HG03039 (cell line): ENCODE measurements around the gene SLC27A5.
"Not testable (repeated sequence)": the region's sequence is repeated elsewhere in the genome, so short reads cannot be mapped to it uniquely, and the experiment has no call there.

Experiments used
- ATAC-seq: cut with Tn5 transposase; IDR thresholded peaks from one replicate; pipeline ENCODE4 v1.9.1; 2021; ENCODE audit warnings: mild to moderate bottlenecking, moderate library complexity; ENCODE audit not compliant: unreplicated experiment

The SLC27A5 gene

GRCh38 chr19:58529405-58529804 is 17.6 kb upstream of the SLC27A5 start:
- ATAC-seq = no peak

- ATAC-seq = no peak
Measured at GRCh38 chr19:58522709-58523108, 10.9 kb upstream of the SLC27A5 start.

GRCh38 chr19:58521651-58522050 is 9.9 kb upstream of the SLC27A5 start:
- ATAC-seq = no peak

GRCh38 chr19:58520257-58520599 is 8.4 kb upstream of the SLC27A5 start:
- no peak for ATAC-seq

- peak; percentile 66 for ATAC-seq
Measured at GRCh38 chr19:58519355-58520256, 7.8 kb upstream of the SLC27A5 start, which contains the start of gene ZBTB45. TSS of gene ZBTB45 (minus strand) at chr19:58519810. CDS start at chr19:58517673, 2,137 bp downstream.

- ATAC-seq = no peak
Measured at GRCh38 chr19:58519087-58519354, 7.2 kb upstream of the SLC27A5 start.

- ATAC-seq = no peak
Measured at GRCh38 chr19:58518256-58519086, 6.7 kb upstream of the SLC27A5 start.

GRCh38 chr19:58516964-58517833 is 5.4 kb upstream of the SLC27A5 start:
- ATAC-seq = no peak

- no peak for ATAC-seq
Measured at GRCh38 chr19:58516246-58516836, 4.5 kb upstream of the SLC27A5 start.

GRCh38 chr19:58515259-58515658 is 3.5 kb upstream of the SLC27A5 start:
- no peak for ATAC-seq

- ATAC-seq = no peak
Measured at GRCh38 chr19:58514564-58515022, 2.8 kb upstream of the SLC27A5 start.

- peak; percentile 63 for ATAC-seq
Measured at GRCh38 chr19:58513694-58514563, 2.1 kb upstream of the SLC27A5 start.

- ATAC-seq = no peak
Measured at GRCh38 chr19:58513213-58513693, 1.5 kb upstream of the SLC27A5 start.

GRCh38 chr19:58510084-58510862 is 1.5 kb downstream of the SLC27A5 start:
- no peak for ATAC-seq

GRCh38 chr19:58509731-58510083 is 2.1 kb downstream of the SLC27A5 start:
- no peak for ATAC-seq

GRCh38 chr19:58507602-58508223 is 4.1 kb downstream of the SLC27A5 start:
- not testable (repeated sequence) for ATAC-seq

- ATAC-seq = no peak
Measured at GRCh38 chr19:58500242-58500641, 11.6 kb downstream of the SLC27A5 start.
